K562 (cell line): ENCODE results near the gene AGRP. TPM values are rescaled to one million over a fixed set of nuclear protein-coding genes. Genes with fewer than 3 reads are reported as not detected.

Experiments used
- ATAC-seq: fragments of 200-7000 bp; cut with Tn5 transposase; 3 replicates; pipeline ENCODE4 v1.9.1; 2020; ENCODE audit warnings: moderate library complexity
- BruUV-seq: library from RNA; stranded (reverse); fragments of 400-500 nt; replicated peaks from 2 replicates; lab custom pipeline; 2021; lab: Mats Ljungman, UMichigan
- CTCF ChIA-PET: fragments of 300-600 bp; formaldehyde crosslinking; extraction: SDS; loops from one replicate; lab custom pipeline; 2021; ENCODE audit warnings: low intra/inter-chr PET ratio; lab: Yijun Ruan, JAX
- POLR2A ChIA-PET: fragments of 300-600, 350-650 bp; sonication (Branson Sonifier 250); formaldehyde crosslinking; extraction: SDS; loops from one replicate; lab custom pipeline; 2021; ENCODE audit warnings: antibody characterized with exemption, inconsistent platforms; lab: Yijun Ruan, JAX
- DNase-seq, 4 experiments: peaks; one replicate each; pipeline versions ENCODE4 v3.0.0 to v3.0.0-alpha.2; 2011 to 2018; ENCODE audit warnings: low spot score in 3 of 4, mixed read lengths in 3 of 4; ENCODE audit errors: extremely low read depth in 1 of 4
- FAIRE-seq: peaks from 2 replicates; lab custom pipeline; 2011; peaks lifted over from hg19 to GRCh38; lab: Jason Lieb, UNC
- H2AFZ ChIP-seq: 2 replicates; pipeline ENCODE4 v1.6.0; 2011; ENCODE audit warnings: low read depth, low read length, control low read depth, inconsistent platforms
- H3K27ac ChIP-seq: fragments of 200-600 bp; 3 replicates; pipeline ENCODE4 v1.8.0; 2011; ENCODE audit warnings: low read depth, mild to moderate bottlenecking, control low read depth, inconsistent platforms, low read length, moderate library complexity, mixed read lengths; ENCODE audit errors: extremely low read depth
- H3K27me3 ChIP-seq, 2 experiments: fragments of 300-600 bp in 1 of 2; 2 replicates in 1 of 2; 3 replicates in 1 of 2; pipeline versions ENCODE4 v1.6.0 to v1.8.0; 2011; ENCODE audit warnings: inconsistent platforms in 2 of 2, low read length in 2 of 2, mild to moderate bottlenecking in 1 of 2, mixed read lengths in 1 of 2, moderate library complexity in 1 of 2; ENCODE audit not compliant: control insufficient read depth in 2 of 2, insufficient read depth in 2 of 2
- H3K36me3 ChIP-seq: fragments of 300-600 bp; 3 replicates; pipeline ENCODE4 v1.8.0; 2011; ENCODE audit warnings: mild to moderate bottlenecking, low read length, inconsistent platforms; ENCODE audit not compliant: control insufficient read depth, insufficient read depth
- H3K4me1 ChIP-seq, 2 experiments: fragments of 200-600 bp in 1 of 2; replicated peaks in 1 of 2; 2 replicates in 1 of 2; 3 replicates in 1 of 2; pipeline versions ENCODE4 v1.5.1 to v1.8.0; 2011; ENCODE audit warnings: inconsistent platforms in 2 of 2, low read length in 2 of 2, mild to moderate bottlenecking in 1 of 2, mixed read lengths in 1 of 2, moderate library complexity in 1 of 2; ENCODE audit not compliant: control insufficient read depth in 2 of 2, insufficient read depth in 2 of 2
- H3K4me2 ChIP-seq: 2 replicates; pipeline ENCODE4 v1.6.1; 2011; ENCODE audit warnings: low read length, control low read depth, inconsistent platforms, mixed read lengths; ENCODE audit not compliant: insufficient read depth
- H3K4me3 ChIP-seq: fragments of 200-600 bp; sonication (generic), shearing (Covaris generic); 2 replicates; pipeline ENCODE4 v1.5.1; 2016; ENCODE audit warnings: control low read depth, inconsistent platforms
- H3K79me2 ChIP-seq: fragments of 200-600 bp; 3 replicates; pipeline ENCODE4 v1.8.0; 2011; ENCODE audit warnings: low read length, inconsistent platforms; ENCODE audit not compliant: control insufficient read depth, insufficient read depth
- H3K9ac ChIP-seq, 2 experiments: 2 replicates each; pipeline versions ENCODE4 v1.6.0 to v1.6.1; 2011; ENCODE audit warnings: low read depth in 2 of 2, low read length in 2 of 2, control low read depth in 1 of 2, inconsistent platforms in 1 of 2, mild to moderate bottlenecking in 1 of 2, mixed read lengths in 1 of 2; ENCODE audit not compliant: insufficient read depth in 1 of 2
- H3K9me1 ChIP-seq: one replicate; pipeline ENCODE4 v1.6.0; 2011; ENCODE audit warnings: inconsistent platforms, mild to moderate bottlenecking, low read length, moderate library complexity; ENCODE audit not compliant: control insufficient read depth, insufficient read depth
- H3K9me3 ChIP-seq: replicated peaks from 2 replicates; pipeline ENCODE4 v1.5.1; 2011; ENCODE audit warnings: low read depth, low read length, inconsistent platforms; ENCODE audit not compliant: control insufficient read depth, insufficient read depth
- H4K20me1 ChIP-seq: replicated peaks from 2 replicates; pipeline ENCODE4 v1.6.1; 2011; ENCODE audit warnings: low read length, inconsistent platforms, mixed read lengths; ENCODE audit not compliant: control insufficient read depth, insufficient read depth
- CGGBP1 ChIP-seq: fragments of 250-450 bp; sonication (Bioruptor Pico); IDR thresholded peaks from 2 replicates; pipeline ENCODE4 v1.9.0; 2021; ENCODE audit warnings: mild to moderate bottlenecking
- FIP1L1 ChIP-seq: fragments of 200-400 bp; formaldehyde crosslinking; IDR thresholded peaks from 2 replicates; pipeline ENCODE4 v1.6.1; 2018; ENCODE audit warnings: mild to moderate bottlenecking, low read depth, low read length; ENCODE audit not compliant: poor library complexity, severe bottlenecking
- MAFG ChIP-seq: fragments of 450-650 bp; conservative IDR thresholded peaks from 2 replicates; pipeline ENCODE4 v1.6.1; 2016; ENCODE audit warnings: missing genetic modification characterization, missing compliant biosample characterization
- SMARCE1 ChIP-seq: fragments of 450-650 bp; IDR thresholded peaks from 2 replicates; pipeline ENCODE4 v1.7.1; 2016; ENCODE audit warnings: mild to moderate bottlenecking
- SMC3 ChIP-seq: conservative IDR thresholded peaks from 2 replicates; pipeline ENCODE4 v1.6.1; 2011; ENCODE audit warnings: low read depth, low read length, improper control_type of control experiment; ENCODE audit not compliant: insufficient read depth
- TAF1 ChIP-seq: IDR thresholded peaks from 2 replicates; pipeline ENCODE4 v1.6.1; 2011; ENCODE audit warnings: mild to moderate bottlenecking, low read length, moderate library complexity; ENCODE audit not compliant: insufficient read depth, control insufficient read depth, severe bottlenecking; ENCODE audit errors: extremely low read depth
- UBTF ChIP-seq, 2 experiments: IDR thresholded peaks; 2 replicates each; pipeline ENCODE4 v1.6.1; 2012; ENCODE audit warnings: improper control_type of control experiment in 2 of 2, low read depth in 2 of 2, low read length in 2 of 2, borderline replicate concordance in 1 of 2
- YBX1 ChIP-seq: fragments of 450-650 bp; IDR thresholded peaks from 2 replicates; pipeline ENCODE4 v1.7.1; 2016; ENCODE audit warnings: mild to moderate bottlenecking
- ZNF395 ChIP-seq: fragments of 200-800 bp; sonication (Bioruptor generic); IDR thresholded peaks from 2 replicates; pipeline ENCODE4 v1.6.1; 2017; ENCODE audit warnings: missing genetic modification characterization, missing compliant biosample characterization
- ZNF592 ChIP-seq: fragments of 450-650 bp; IDR thresholded peaks from 2 replicates; pipeline ENCODE4 v1.6.1; 2017; ENCODE audit warnings: antibody characterized with exemption, mild to moderate bottlenecking
- WGBS: fragments of 100-300 bp; shearing (Covaris generic); methylation state at CpG from one replicate; pipeline ENCODE4 v1.1.6; 2016; ENCODE audit warnings: low coverage, mixed read lengths; ENCODE audit not compliant: insufficient coverage; ENCODE audit errors: missing lambda C conversion rate; 5-methylcytosine and 5-hydroxymethylcytosine counted together
- in situ Hi-C: fragments of 300-500 bp; cut with MboI; formaldehyde crosslinking; loops from 4 replicates; pipeline ENCODE4 v1.15.0; 2018; ENCODE audit warnings: inconsistent platforms, mixed read lengths
- intact Hi-C: fragments of 100-400 bp; cut with micrococcal nuclease; formaldehyde crosslinking; loops from 2 replicates; pipeline ENCODE4 v1.14.2; 2022
- polyA plus RNA-seq, 8 experiments: library from polyadenylated mRNA; depleted of rRNA in 4 of 8; stranded (reverse) in 5 of 8; unstranded in 3 of 8; fragments of >200 nt; fragmentation: Nextera tagmentation in 2 of 8; fragmentation: Illumina TruSeq in 1 of 8; extraction: Ambion mirVana in 2 of 8; extraction: Trizol in 1 of 8; gene quantifications; 2 replicates each; pipeline versions ENCODE4 v1.2.1 to v1.2.3, GENCODE V29; 2011 to 2014; ENCODE audit warnings: inconsistent platforms in 1 of 8, missing spikeins in 1 of 8
- total RNA-seq, 7 experiments: library from RNA; depleted of rRNA in 6 of 7; stranded (reverse); fragments of >200 nt in 6 of 7; fragmentation: Illumina TruSeq in 2 of 7; extraction: Trizol in 2 of 7; gene quantifications; 2 replicates each; pipeline versions ENCODE4 v1.2.1 to v1.2.3, GENCODE V29; 2011 to 2021; ENCODE audit warnings: low replicate concordance in 1 of 7

The AGRP gene
- total and polyA plus RNA-seq, 9 of the 15 experiments (the other 6 are each of a cell fraction or from before 2014, with no cell fraction given) = not detected

- H3K27ac ChIP-seq = peak overlapping the region; percentile 77
- TF ChIP-seq TAF1 (peak; percentile 2), YBX1 (no peak), CGGBP1 (CRISPR knock-in tag) (no peak), SMC3 (no peak), ZNF592 (no peak), MAFG (no peak), UBTF (IDR thresholded peaks at IDR 0.05; ENCODE audit: borderline replicate concordance in 1 of 2, low read depth in 2 of 2, low read length in 2 of 2) (peak; percentile 11 to 41; a peak in 1 of 4 replicates), ZNF395 (CRISPR knock-in tag) (no peak), FIP1L1 (peak; percentile 44), SMARCE1 (no peak)
Measured at GRCh38 chr16:67528870-67529581, 45.7 kb upstream of the AGRP start.

More at GRCh38 chr16:67528870-67529581, 45.7 kb upstream of the AGRP start:
- Histone ChIP-seq H3K4me2 (peak overlapping the region; percentile 64), H3K4me1 (peaks cover 33 to 63% of the 10 kb centered on the region in 2 experiments), H3K36me3 (no peaks in the 10 kb centered on the region), H3K9me3 (no peaks in the 10 kb centered on the region), H3K79me2 (peaks cover 12% of the 10 kb centered on the region; the same call in 2 of the 3 replicates), H3K27me3 (no peaks in the 10 kb centered on the region), H3K4me3 (peak overlapping the region; percentile 61), H4K20me1 (no peaks in the 10 kb centered on the region; the same call in 1 of the 2 replicates), H3K9me1 (no peaks in the 10 kb centered on the region), H3K9ac (peak overlapping the region; percentile 62 to 92), H2AFZ (peak overlapping the region; percentile 80)
- peak; percentile 60 for ATAC-seq
- intact Hi-C loops (loop anchor here (10.0 kb wide), 1 partner anchor 406 kb away; the partner anchor contains the start of genes CTRL and PSMB10), in situ Hi-C loops (loop anchor here (10.0 kb wide), 2 partner anchors 396 to 716 kb away; partner anchors contain the start of gene PLA2G15)
- ChIA-PET POLR2A (interaction anchor here (0.6 to 1.6 kb wide), 5 partner anchors 9 to 297 kb away, joined by 3 to 5 read pairs (median 3); partner anchors contain the start of gene ACD), CTCF (no interaction called here)
- FAIRE-seq = no peak
- BruUV-seq = no TSS peak
- peak in 1 of 4 experiments; percentile 20 for DNase-seq
- 8% methylated on average over 30 of the region's 65 CpGs for WGBS
